Measurements from ENCODE around the gene FNDC7.
"Not testable (repeated sequence)": the region's sequence is repeated elsewhere in the genome, so short reads cannot be mapped to it uniquely, and the experiment has no call there.

The FNDC7 gene

GRCh38 chr1:108742253-108742652 lies 29.5 kb downstream of the FNDC7 start:
- DNase-seq (ENCODE audit: low read depth in 2 of 2) = no peak

GRCh38 chr1:108745980-108746381 lies 33.3 kb downstream of the FNDC7 start:
- no peak for DNase-seq (ENCODE audit: low read depth in 2 of 2)

- DNase-seq (ENCODE audit: low read depth in 2 of 2) = peak; percentile 92 to 93
Measured at GRCh38 chr1:108746382-108747170, 33.9 kb downstream of the FNDC7 start, which contains the start of gene STXBP3. Gene STXBP3 (plus strand): TSS chr1:108746674. CDS start chr1:108746738, 64 bp downstream.

GRCh38 chr1:108747171-108747850 lies 34.6 kb downstream of the FNDC7 start:
- DNase-seq (ENCODE audit: low read depth in 2 of 2) = peak; percentile 31 to 36

GRCh38 chr1:108747898-108748297 lies 35.2 kb downstream of the FNDC7 start:
- no peak for DNase-seq (ENCODE audit: low read depth in 2 of 2)

GRCh38 chr1:108749081-108749480 lies 36.4 kb downstream of the FNDC7 start:
- no peak for DNase-seq (ENCODE audit: low read depth in 2 of 2)

GRCh38 chr1:108750476-108751181 lies 37.9 kb downstream of the FNDC7 start:
- DNase-seq (ENCODE audit: low read depth in 2 of 2) = no peak

- DNase-seq (ENCODE audit: low read depth in 2 of 2) = no peak
Measured at GRCh38 chr1:108753363-108753762, 40.7 kb downstream of the FNDC7 start.

- DNase-seq (ENCODE audit: low read depth in 2 of 2) = no peak
Measured at GRCh38 chr1:108758796-108759195, 46.1 kb downstream of the FNDC7 start.

- DNase-seq (ENCODE audit: low read depth in 2 of 2) = no peak
Measured at GRCh38 chr1:108767115-108767514, 54.4 kb downstream of the FNDC7 start.

GRCh38 chr1:108767708-108768107 lies 55.0 kb downstream of the FNDC7 start:
- DNase-seq (ENCODE audit: low read depth in 2 of 2) = no peak

- DNase-seq (ENCODE audit: low read depth in 2 of 2) = no peak
Measured at GRCh38 chr1:108777839-108778238, 65.1 kb downstream of the FNDC7 start.

- no peak for DNase-seq (ENCODE audit: low read depth in 2 of 2)
Measured at GRCh38 chr1:108779455-108779854, 66.7 kb downstream of the FNDC7 start.

- DNase-seq (ENCODE audit: low read depth in 2 of 2) = no peak
Measured at GRCh38 chr1:108780937-108781574, 68.3 kb downstream of the FNDC7 start.

- DNase-seq (ENCODE audit: low read depth in 2 of 2) = not testable (repeated sequence)
Measured at GRCh38 chr1:108781575-108781944, 68.9 kb downstream of the FNDC7 start.

GRCh38 chr1:108785264-108785663 lies 72.6 kb downstream of the FNDC7 start:
- no peak for DNase-seq (ENCODE audit: low read depth in 2 of 2)

GRCh38 chr1:108785880-108786279 lies 73.2 kb downstream of the FNDC7 start:
- DNase-seq (ENCODE audit: low read depth in 2 of 2) = no peak

GRCh38 chr1:108791790-108792189 lies 79.1 kb downstream of the FNDC7 start:
- no peak for DNase-seq (ENCODE audit: low read depth in 2 of 2)

All from fibroblast of skin of left biceps (primary cell).